GM21360 (cell line): ENCODE results near the gene UGGT2.
A peak's percentile ranks its signal among the peaks of the same experiment; 100 is the strongest.
"Not testable (repeated sequence)": the region's sequence is repeated elsewhere in the genome, so short reads cannot be mapped to it uniquely, and the experiment has no call there.

Experiments used
- ATAC-seq: cut with Tn5 transposase; IDR thresholded peaks from one replicate; pipeline ENCODE4 v1.9.1; 2021; ENCODE audit warnings: mild to moderate bottlenecking, moderate library complexity; ENCODE audit not compliant: unreplicated experiment

UGGT2 gene

GRCh38 chr13:95987841-95988240, 65.4 kb downstream of the UGGT2 start:
- ATAC-seq, result no peak

- no peak for ATAC-seq
These were observed 71.1 kb downstream of the UGGT2 start for GRCh38 chr13:95982144-95982543.

GRCh38 chr13:95972651-95973050, 80.5 kb downstream of the UGGT2 start:
- ATAC-seq, result not testable (repeated sequence)

GRCh38 chr13:95970878-95971277, 82.3 kb downstream of the UGGT2 start:
- no peak for ATAC-seq

- ATAC-seq, result no peak
These were observed 84.3 kb downstream of the UGGT2 start for GRCh38 chr13:95968906-95969305.

GRCh38 chr13:95957331-95957730, 95.9 kb downstream of the UGGT2 start:
- no peak for ATAC-seq

- no peak for ATAC-seq
These were observed 96.5 kb downstream of the UGGT2 start for GRCh38 chr13:95956589-95957148.

- ATAC-seq, result no peak
These were observed 97.5 kb downstream of the UGGT2 start for GRCh38 chr13:95955719-95956118.

GRCh38 chr13:95955255-95955654, 97.9 kb downstream of the UGGT2 start:
- ATAC-seq, result peak; percentile 79

- ATAC-seq, result no peak
These were observed 98.9 kb downstream of the UGGT2 start for GRCh38 chr13:95954266-95954665.

- no peak for ATAC-seq
These were observed 103.1 kb downstream of the UGGT2 start for GRCh38 chr13:95950103-95950502.

- no peak for ATAC-seq
These were observed 104.5 kb downstream of the UGGT2 start for GRCh38 chr13:95948656-95949055.

GRCh38 chr13:95937714-95938320, 115.4 kb downstream of the UGGT2 start:
- ATAC-seq, result no peak

GRCh38 chr13:95931300-95932025, 121.7 kb downstream of the UGGT2 start:
- no peak for ATAC-seq

GRCh38 chr13:95929430-95929829, 123.8 kb downstream of the UGGT2 start:
- no peak for ATAC-seq

GRCh38 chr13:95928367-95928906, 124.8 kb downstream of the UGGT2 start:
- ATAC-seq, result not testable (repeated sequence)

GRCh38 chr13:95926231-95926630, 127.0 kb downstream of the UGGT2 start:
- ATAC-seq, result no peak

GRCh38 chr13:95924389-95924994, 128.7 kb downstream of the UGGT2 start:
- ATAC-seq, result no peak

GRCh38 chr13:95921485-95921884, 131.7 kb downstream of the UGGT2 start:
- ATAC-seq, result no peak

- no peak for ATAC-seq
These were observed 132.7 kb downstream of the UGGT2 start for GRCh38 chr13:95920485-95920884.

GRCh38 chr13:95918860-95919259, 134.3 kb downstream of the UGGT2 start:
- no peak for ATAC-seq
